Measurements from ENCODE around the gene PXK.
A peak's percentile ranks its signal among the peaks of the same experiment; 100 is the strongest.

The PXK gene

DNA sequence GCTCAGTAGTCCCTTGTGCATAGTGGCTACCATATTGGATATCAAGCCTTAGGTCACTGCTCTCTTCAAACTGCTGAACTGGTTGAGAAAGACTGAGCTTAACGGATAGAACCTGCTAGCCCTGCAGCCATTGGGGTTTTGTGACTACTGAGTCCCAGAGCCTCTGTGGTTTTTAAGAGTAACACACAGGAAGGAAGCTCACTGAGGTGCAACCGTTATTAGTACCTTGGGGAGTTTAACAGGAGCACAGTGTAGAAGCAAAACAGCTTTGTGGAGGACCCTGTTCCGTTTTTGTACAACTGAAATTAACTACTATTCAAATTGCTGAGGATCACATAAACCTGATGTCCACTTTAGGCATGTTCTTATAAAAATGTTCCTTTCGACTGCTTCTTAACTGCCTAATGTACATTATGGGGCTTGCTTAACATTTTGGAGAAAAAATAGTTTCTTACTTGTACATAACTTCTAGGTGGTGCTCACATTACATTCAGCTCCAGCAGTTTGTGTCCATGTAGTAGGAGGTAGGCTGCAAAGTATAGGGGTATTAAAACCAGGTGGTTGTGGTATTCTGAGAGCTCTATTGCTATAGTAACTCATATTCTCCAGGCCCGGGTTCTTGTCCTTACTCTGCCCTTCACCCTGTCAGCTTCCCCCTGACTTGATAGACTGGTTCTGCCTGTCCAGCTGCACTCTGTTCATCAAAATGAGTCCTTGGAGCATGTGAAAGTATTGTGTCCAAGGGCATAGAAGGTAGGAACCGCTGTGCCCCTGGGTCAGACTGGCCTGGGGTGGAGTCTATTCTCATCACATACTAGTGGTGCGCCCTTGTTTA, 17.3 kb downstream of the PXK start:
- peak; percentile 13 to 23 for DNase-seq

DNA sequence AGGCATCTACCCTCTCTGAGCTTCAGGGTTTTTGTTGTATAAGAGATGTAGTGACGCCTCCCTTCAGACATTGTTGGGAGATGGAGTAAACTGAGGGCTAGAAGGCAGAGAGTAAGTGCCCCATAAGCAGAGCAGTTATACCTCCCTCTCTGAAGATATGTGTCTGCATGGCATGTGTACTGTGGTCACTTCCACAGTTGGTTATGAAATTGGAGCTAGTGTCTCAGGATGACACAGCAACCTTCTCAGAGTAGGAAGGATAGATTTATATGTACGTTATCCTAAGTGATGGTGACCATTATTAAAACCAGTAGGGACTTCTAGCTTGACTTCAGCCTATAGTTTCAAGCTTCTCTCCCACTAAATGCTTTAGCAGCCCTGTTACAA, 17.9 kb downstream of the PXK start:
- peak; percentile 77 to 79 for DNase-seq

DNA sequence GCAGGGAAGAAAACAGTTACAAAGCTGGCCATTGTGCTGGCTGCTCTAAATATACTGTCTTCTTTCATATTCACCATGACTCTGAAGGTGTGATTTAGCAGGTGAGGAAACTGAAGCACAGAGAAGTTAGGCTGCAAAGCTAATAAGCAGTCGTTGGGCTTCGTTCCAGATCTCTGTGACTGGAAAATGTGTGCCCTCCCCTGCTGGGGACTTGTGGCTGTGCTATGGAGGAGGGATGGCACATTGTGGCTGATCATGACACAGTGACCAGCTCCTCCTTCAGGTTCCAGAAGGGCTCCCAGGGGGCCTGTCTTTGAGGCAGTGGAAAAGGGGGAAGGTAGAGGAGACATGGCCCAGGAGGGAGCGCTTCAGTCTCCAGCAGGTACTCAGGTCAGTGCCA, 19.2 kb downstream of the PXK start:
- peak in 1 of 2 donors; percentile 46 for DNase-seq

DNA sequence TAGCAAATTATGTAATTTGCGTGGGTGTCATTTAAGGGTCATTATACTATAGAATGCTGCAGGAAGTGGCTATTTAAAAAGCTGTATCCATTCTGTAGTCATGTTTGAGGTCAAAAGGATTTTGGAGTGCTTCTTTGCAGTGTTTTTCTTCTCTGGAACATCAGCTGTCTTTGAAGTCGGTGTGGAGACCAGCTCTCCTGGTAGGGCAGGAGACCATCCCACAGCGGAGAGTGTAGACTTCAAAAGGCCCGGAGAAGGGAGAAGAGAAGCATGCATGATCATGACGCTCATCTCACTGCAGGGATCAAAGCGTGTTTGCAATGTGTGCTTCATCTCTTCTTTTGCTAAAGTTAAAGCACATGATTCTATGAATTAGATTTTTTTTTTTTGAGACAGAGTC, 19.9 kb downstream of the PXK start:
- peak in 1 of 2 donors; percentile 33 for DNase-seq

DNA sequence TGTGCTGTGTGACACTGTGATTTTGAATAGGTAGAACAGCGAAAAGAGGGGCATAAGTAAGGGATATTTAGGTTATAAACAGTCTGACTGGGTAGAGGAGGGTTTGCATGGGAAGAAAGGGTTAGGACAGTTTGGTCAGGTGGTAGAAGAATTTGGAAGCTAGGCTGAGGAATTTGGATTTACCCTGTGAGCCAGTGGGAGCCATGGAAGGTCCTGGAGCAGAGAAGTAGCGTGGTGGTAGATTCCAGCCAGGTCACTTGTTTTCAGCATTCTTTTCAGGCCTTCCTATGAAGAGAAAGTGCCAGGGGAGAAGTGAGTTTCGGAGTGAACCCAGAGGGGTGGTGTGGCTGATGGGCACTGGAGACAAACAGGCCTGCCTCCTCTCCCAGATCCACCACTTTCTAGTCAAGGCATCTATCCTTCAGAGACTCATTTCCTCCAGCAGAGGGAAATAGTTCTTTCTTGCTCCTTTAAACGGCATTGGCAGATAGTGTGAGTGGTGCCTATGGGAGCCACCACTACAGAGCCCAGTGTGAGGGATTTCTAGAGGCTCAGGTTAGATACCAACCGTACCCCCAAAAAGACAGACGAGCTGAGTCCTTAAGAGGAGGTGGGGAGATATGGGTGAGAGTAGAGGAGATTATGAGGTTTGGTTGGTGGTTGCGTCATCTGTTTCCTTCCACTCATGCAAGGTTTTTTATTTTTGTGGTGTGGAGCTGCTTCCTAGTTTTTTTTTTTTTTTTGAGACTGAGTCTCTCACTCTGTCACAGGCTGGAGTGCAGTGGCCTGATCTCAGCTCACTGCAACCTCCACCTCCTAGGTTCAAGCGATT, 21.2 kb downstream of the PXK start:
- DNase-seq, result peak; percentile 72 to 75

DNA sequence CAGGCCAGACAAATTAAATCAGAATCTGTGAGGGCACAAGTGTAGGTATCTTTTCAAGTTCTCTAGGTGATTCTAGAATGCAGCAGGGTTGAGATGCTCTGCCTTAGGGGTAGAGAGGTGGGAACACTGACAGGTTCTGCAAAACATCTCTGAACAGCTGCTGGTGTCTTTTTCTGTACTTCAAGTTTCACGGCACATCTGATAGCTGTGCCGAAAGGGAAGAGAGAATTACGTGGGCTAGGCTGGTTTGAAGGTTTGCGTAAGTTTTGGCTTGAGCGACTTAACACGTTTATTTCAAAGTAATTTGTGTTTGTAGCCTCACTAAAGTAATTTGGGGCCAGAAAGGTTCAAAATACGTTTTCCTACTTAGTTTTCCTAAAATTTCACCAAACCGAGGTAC, 22.5 kb downstream of the PXK start:
- DNase-seq, result peak; percentile 73 to 83

DNA sequence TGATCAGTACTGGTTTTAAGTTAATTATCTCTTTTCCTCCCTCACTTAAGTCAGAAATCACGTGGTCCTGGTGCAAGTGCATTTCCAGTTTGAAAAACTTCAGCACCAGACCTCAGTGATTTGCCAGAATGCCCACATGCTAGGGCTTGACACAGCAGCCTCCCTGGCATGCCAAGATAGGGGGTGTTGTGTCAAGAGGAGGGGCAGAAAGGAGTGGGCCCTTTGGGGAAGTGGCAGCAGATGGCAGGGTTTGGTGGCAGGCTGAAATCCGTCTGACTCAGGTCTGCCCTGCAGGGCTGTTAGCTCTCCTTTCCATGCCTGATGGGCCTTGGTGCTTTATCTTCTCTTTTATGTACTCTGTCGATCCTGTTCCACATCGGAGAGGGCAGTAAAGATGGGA, 23.4 kb downstream of the PXK start:
- peak; percentile 67 to 80 for DNase-seq

DNA sequence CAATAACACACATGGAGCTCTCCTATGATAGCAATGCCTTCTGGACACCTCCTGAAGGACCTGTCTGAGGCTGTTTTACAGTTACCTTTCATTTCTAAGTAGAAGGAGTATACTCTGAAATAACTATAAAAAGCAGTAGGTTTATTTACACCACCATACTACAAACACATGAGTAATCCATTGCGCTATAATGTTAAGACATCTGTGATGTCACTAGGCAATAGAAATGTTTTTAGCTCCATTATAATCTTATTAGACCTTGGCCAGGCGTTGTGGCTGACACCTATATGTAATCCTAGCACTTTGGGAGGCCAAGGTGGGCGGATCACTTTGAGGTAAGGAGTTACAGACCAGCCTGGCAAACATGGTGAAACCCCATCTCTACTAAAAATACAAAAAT, 24.7 kb downstream of the PXK start:
- no peak for DNase-seq

DNA sequence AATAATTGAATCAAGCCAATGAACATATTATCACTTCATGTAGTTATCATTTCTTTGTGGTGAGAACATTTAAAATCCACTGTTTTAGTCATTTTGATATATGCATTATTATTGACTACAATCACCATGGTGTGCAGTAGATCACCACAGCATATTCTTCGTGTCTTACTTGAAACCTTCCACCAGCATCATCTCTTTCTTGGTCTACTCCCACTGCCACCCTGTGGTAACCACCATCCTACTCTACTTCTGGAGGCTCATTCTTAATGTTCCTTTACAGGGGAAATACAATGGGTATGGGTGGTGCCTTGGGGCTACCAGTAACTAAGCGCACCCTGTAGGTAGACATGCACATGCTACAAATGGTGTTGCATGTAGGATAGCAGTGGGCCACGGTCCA, 25.4 kb downstream of the PXK start:
- DNase-seq, result no peak

DNA sequence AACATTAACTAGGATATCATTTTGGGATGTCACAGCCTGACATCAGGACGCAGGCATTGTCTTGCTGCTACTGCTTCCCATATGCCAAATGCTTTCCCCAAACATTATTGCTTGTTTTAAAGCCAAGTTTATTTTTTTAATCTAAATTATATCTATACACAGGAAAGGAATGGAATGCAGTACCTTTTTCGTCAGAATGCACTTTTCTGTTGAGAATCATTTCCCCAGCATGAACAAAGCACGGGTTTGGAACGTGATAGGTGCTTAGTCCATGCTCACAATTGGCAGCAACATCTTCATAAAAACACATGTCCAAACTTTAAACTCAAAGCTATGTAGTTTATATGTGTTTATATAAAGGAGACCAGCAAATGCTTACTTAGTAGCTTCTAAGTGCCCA, 26.1 kb downstream of the PXK start:
- no peak for DNase-seq

DNA sequence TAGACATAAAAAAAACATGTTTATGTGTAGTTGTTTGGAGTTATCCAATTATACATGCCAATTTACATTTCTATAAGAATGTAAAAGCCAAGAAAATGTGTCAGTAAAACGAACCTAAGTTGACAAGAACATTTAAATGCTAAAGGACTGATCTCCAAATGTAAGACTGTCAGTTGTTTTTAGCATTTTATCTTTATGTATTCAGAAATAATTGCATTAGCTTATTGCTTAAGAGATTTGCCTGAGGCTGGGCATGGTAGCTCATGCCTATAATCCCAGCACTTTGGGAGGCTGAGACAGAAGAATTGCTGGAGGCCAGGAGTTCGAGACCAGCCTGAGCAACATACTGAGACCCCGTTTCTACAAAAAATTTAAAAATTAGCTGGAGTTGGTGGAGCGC, 26.9 kb downstream of the PXK start:
- no peak for DNase-seq

DNA sequence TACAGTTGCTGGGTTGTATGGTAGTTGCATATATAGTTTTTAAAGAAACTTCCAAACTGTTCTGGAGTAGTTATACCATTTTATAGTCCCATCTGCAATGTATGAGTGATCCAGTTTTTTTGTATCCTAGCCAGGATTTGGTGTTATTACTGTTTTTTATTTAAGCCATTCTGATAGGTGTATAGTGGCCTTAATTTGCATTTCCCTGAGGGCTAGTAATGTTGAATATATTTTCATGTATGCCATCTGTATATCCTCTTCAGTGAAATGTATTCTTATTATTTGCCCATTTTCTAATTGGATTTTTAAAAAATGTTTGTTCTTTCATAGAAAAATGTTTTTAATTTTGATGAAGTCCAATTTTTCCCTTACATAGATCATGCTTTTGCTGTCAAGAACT, 29.2 kb downstream of the PXK start:
- DNase-seq, result no peak

DNA sequence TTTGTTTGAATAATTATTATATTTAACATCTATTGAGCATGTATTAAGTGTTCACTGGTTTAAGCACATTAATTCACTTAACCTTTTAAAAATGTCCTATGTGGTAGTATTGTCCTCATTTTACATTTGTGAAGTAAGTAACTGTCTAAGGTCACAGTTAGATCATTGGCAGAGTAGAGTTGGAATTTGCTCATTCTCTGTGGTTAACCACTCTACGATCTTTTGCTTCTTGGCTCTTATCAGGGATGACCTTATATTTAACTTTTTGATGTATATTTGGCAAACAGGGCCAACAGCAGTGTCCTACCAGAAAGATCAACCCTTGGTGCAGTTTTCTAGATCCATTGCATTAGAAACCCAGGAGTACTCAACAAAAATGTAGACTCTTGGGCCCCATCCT, 34.0 kb downstream of the PXK start:
- DNase-seq, result no peak

DNA sequence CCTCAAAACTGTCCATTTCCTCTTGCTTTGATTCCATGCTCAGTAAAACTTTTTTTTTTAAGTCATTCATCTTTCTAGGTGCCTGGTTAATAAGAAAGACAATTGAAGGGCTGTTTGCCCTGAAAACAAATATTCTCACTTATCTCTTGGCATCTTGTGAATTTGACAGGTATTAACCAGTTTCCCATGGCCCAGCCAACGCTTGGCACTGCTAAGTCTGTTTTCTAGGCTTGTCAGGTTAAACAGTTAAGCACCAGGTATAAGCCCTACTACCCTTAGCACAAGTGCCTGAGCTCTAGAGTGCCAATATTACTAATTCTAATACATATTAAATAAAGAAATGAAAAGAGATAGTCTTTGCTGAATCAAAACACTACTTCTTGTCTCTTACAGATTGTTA, 36.3 kb downstream of the PXK start:
- DNase-seq, result no peak

DNA sequence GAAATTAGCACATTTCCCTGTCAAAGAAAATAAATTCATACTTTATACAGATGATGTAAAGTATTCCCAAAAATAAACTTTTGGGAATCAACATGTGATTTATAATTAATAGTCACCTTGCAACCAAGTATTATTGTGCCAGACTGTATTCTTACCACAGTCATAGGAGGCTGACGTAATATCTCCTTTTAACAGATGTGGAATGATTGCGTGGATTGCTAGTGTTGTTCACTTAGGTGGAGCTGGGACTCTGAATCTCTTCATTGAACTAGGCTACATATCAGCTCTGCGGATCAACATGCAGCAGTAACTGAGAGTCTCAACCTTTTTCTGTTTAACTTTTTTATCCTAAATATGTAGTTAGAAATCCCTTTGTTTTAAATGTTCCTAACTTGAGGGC, 37.2 kb downstream of the PXK start:
- DNase-seq, result no peak

DNA sequence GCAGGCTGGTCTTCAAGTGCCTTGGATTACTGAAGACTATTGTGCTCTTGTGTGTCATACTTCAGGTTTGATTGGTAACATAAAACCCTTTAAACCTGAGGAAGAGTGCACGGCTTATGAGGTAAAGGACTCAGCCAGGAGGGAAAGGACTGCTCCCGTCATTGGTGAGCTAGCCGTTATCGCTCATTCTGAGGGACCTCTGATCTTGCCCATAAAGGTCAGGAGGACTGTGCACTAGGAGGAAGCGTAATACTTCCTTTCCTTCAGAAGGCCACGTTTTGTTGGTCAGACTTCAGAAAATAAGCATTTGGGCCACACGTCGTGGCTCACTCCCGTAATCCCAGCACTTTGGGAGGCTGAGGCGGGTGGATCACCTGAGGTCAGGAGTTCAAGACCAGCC, 37.7 kb downstream of the PXK start:
- DNase-seq, result no peak

DNA sequence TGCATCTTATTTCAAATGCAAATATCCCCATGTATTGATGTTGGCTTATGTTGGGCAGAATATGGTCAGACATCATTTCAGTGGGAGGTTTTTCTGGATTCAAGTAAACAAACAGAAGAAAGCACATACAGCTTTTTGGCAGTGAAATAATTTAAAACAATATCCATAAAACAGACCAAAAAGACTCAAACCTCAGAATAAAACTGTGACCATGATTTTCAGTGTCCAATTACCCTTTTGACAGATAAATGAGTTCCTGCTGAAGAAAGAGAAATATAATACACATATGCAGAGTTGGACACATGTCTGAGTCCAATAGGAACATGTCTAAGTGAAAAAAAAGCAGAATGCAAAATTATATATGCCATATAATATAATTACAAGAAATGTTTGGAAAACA, 39.1 kb downstream of the PXK start:
- no peak for DNase-seq

DNA sequence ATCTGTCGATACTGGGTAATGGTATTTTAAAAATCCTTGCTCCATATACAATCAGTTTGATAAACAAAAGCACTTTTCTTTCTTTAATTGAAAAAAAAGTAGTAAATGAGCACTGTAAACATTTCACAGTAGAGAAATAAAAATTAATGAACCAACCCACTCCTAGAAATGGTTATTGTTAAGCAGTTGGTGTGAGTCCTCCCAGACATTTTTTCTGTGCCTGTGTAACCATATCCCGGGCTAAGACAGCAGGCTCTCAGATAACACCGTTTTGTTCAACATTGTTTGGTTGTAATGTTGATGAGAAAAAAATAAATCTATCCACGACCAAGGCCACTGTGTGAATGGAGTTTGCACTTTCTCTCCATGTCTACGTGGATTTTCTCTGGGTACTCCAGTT, 42.6 kb downstream of the PXK start:
- DNase-seq, result no peak

DNA sequence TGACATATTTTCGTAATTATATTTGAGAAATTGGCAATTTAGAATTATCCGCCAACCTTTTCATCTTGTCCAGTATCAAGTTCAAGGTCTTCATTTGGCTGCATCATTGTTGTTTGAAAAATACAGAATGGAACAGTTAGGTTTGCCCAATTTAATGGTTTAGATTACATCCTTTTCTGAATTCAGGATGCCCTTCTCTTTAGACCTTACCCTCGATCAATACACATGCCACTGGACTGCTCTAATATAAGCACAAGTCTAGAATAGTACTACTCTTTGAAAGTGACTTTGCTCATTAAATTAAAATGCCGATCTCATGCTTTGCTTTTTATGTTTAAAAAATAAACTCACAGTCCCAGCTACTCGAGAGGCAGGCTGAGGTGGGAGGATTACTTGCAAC, 44.5 kb downstream of the PXK start:
- DNase-seq, result no peak

DNA sequence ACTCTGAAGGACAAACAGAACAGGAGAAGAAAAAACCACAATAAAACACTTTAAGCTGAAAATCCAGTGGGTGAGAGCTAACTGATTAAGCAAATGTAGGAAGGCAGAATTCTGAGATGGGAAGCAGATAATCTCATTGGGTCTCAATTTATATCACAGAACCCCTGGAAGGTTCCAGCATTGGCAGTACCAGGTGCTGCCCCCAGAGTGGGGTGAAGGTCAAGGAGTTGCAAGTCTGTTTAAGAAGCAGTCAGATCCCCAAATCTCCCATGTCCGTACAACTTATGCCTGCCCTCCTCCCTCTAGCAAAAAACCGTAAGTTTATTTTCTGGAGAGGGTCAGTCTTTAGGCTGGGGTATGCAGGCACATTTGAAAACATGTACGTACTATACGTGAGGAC, 45.1 kb downstream of the PXK start:
- no peak for DNase-seq

DNA sequence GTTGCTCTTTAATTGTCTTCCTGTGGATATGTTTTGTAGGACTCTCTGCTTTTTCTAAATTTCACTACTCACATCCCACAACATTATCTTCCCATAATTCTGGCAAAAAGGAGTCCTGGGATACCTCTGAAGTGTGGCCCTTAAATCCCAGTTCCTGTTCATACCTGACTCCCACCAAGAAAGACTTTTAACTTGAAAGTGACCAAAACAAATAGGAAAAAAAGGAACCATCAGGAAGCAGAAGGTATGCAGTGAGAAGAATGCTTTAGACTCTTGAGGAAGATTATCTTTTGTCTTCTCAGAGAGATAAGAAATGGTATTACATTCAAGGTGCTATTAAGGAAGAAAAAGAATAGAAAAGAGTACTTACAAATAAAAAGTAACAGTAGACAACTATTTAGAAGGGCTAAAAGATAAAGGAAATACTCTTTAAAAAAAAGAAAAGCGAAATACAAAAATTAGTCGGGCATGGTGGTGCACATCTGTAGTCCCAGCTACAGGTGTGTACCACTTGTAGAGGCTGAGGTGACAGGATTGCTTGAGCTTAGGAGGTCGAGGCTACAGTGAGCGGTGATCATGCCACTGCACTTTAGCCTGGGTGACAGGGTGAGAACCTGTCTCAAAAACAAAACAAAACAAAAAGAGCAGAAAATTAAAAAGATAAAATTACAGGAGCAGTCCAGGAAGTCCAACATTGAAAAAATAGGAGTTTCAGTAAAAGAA, 46.8 kb downstream of the PXK start:
- DNase-seq, result no peak

DNA sequence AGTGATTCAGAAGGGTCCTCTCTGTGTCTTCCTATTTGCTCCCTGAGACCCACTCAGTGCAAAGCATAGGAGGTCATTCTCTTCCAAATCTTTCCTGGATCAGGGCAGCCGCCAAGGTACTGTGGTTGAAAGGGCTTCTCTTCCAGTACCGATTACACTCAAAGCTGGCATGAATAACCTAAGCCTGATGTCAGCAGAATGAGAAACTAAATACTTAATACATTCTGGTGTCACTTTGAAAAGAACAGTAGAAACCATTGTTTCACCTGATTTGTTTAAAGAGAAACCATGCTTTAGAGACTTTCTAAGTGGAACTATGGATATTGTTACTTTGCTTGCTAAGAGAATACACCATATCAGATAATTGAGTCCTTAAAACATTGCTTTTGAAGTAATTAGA, 50.8 kb downstream of the PXK start:
- no peak for DNase-seq

DNA sequence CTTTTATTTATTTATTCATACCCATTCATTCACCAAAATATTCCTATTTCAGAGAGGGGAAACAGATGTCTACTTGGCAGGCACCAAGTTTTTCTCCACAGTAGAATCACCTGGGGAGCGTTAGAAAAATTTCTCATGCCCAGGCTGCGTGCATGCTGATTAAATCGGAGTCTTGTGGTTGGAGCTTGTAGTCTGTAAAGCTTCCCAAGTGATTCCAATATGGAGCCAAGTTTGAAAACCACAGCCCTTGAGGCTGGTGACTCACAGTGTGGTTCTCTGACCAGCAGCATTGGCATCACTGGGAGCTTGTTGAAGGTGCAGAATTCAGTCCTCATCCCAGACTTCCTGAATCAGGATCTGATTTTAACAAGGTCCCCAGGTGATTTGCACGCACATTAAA, 51.2 kb downstream of the PXK start:
- no peak for DNase-seq
